RCC 7860 (cell line): ENCODE data around the gene PHF2.

Experiments
- DNase-seq: peaks from one replicate; pipeline ENCODE4 v3.0.0-alpha.2; 2015; ENCODE audit warnings: low spot score
- FAIRE-seq: peaks from 2 replicates; lab custom pipeline; 2012; peaks lifted over from hg19 to GRCh38; lab: Jason Lieb, UNC

The PHF2 gene

DNA sequence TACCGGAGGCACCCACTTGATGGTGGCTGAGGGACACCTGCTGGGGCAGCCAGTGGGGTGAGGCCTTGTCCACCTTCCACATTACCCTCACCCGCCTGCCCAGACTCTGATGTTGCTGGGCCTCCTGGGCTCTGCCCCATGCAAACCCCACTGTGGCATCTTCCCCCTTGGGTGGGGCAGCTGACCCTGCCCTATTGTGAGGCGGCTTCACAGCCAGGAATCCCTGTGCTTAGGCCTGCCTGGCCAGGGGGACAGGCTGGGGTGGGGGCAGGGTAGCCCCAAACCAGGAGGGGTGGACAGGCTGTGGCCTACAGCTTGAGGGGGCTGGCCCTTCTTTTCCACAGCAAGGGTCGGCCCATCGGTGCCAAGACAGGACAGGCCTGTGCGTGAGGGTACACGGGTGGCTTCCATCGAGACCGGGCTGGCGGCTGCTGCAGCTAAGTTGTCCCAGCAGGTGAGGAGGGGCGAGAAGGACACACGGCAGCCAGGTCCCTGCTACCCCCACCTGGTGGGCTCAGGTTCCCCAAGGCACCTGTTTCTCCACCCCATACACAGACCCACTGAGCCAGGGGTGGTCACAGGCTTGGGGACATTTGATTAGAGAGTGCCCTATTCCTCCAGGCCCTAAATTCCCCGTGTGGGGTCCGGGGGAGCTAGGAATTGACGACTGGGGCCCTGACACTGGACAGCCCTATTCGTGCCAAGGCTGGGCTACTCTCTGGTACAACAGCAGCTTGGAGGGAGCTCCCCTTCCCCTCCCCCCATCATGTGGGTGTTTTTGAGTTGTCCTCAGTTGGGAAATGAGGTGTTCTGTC lies 99.2 kb downstream of the PHF2 start:
- FAIRE-seq, result no peak
- no peak for DNase-seq

DNA sequence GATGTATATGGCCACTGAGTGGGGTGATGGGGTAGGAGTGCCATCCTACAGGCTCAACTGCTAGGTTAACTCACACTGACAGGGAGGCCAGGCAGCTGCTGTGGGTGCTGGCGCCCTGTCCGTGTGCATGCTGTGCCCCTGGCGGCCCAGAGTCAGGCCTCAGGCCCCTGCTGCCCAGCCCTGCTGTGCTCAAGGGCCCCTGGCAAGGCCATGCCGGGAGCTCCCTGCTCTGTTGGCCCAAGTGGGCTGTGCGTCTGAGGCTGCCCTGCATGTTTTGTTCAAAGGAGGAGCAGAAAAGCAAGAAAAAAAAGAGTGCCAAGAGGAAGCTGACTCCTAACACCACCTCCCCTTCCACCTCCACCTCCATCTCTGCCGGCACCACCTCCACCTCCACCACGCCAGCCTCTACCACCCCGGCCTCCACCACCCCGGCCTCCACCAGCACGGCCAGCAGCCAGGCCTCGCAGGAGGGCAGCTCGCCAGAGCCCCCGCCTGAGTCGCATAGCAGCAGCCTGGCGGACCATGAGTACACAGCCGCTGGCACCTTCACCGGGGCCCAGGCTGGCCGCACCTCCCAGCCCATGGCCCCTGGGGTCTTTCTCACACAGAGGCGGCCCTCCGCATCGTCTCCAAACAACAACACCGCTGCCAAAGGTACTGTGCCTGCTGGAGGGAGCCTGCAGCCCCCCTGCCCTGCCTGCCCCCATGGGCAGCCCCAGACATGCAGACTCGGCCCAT lies 100.1 kb downstream of the PHF2 start:
- DNase-seq (no peak), FAIRE-seq (no peak)

DNA sequence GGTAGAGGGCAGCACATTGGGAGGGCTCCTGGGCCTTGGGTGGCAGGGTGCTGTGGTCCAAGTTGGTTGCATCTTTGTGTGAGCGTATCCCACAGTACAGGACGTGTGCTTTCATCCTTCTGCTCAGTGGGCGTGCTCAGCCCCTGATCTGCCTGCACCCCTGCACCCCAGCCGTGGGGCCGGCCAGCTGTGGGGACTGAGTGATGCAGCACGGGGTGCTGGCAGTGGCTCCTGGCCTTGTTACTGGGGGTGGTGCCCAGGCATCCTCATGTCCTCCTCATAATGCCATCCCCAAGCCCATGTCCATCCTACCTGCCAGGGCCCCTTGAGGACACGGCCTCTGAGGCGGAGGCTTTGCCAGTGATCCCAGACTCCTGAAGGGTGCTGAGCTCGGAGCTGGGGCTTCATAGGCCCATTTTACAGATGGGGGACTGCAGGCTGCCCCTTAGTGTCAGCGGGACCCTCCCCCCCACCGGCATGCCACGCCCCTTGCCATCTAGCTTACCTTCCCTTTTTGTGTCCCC lies 100.7 kb downstream of the PHF2 start:
- FAIRE-seq (no peak), DNase-seq (no peak)

DNA sequence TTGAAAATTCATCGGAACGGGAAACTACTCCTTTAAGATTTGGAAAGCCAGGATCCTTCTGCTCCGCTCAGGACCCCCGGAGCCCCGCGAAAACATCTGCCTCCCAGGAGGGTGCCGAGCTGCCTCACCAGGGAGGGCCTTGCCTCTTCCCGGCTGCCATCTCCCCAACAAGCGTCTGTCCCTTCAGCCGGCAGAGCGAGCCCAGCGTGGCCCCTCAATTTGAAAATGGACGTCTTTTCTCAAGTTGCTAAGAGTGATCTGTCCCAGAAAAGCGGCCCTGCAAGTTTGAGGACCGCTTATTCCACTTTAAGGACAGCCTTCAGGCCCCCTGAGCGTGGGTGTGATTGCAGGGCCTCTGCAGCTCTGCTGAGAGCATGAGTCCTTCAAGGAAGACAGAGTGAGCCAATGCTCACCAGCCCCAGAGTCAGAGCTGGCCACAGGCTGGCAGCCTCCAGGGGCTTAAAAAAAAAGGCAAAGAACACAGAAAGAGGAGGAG lies 101.3 kb downstream of the PHF2 start:
- no peak for DNase-seq
- FAIRE-seq, result no peak

DNA sequence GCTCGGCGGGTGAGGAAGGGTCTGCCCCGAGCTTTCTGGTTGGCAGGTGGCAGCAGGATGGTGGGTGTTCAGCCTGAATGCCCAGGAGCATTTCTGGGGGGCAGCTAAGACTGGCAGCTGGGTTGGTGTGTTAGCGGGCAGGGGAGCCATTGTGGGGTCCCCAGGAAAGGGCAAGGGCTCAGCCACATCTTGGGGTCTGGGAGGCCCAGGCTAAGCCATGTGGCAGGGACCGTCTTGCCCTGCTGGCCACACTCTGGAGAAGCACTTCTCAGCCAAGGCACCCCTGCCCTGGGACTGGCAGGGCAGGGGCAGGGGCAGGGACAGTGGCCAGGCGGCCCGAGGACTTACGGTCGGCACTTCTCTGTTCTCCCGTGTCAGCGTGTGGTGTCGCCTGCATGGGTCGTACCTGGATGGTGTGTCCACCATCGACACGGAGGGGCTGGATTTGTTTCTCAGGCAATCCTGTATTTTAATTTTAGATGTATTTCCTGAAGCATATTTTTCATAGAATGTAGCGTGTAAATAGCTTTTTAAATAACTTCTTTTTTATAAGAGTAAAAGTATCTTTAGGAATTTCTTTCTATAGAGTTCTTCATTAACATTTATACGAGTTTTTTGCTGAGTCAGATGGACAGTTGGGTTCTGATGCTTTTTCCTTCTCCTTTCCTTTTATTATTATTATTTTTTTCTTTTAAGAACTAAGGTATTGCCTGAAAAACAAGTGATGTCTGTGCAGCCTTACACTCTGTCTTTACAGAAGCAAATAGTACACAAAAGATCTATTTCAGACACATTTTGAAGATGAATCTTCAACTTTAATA lies 102.0 kb downstream of the PHF2 start:
- DNase-seq, result no peak
- FAIRE-seq, result no peak

DNA sequence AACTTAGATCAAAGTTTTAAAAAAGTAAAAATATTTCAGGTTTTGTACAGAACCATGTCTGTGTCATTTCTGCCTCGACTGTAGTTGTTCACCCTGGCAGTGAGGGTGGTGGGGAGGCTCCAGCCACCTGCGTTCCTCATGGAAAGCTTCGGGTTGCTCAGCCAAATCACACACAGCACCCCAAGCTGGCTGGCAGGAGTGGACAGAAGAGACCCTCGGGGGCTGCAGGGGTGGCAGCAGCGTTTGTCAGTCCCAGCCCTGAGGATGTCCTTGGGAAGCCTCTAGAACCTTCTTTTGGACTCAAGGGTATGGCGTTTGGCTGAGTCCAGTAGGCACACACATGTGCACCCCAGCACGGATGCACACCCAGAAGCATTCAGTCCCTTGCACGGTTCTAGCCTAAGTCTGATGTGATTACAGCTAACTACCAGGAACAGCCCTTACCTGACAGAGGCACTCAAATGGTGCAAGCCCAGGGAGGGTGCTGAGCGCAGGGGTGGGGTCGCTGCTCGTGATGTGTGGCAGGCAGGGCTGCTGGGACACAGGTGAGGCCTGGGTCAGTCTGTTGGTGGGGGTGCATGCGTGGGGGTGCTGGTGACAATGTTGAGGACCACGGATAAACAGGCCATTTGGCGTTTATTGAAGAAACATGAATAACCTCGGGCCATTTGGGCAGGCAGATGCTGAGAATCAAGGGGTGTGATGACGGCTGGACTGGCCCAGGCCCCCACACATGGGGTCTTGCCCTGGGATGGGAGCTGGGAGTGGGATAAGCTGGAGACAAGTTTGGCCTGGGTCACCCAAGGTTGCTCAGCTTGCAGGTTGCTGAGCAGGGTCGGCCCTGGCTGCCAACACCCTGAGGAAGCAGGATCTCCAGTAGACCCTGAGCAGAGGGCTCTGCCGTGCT lies 103.4 kb downstream of the PHF2 start:
- DNase-seq, result no peak
- no peak for FAIRE-seq

DNA sequence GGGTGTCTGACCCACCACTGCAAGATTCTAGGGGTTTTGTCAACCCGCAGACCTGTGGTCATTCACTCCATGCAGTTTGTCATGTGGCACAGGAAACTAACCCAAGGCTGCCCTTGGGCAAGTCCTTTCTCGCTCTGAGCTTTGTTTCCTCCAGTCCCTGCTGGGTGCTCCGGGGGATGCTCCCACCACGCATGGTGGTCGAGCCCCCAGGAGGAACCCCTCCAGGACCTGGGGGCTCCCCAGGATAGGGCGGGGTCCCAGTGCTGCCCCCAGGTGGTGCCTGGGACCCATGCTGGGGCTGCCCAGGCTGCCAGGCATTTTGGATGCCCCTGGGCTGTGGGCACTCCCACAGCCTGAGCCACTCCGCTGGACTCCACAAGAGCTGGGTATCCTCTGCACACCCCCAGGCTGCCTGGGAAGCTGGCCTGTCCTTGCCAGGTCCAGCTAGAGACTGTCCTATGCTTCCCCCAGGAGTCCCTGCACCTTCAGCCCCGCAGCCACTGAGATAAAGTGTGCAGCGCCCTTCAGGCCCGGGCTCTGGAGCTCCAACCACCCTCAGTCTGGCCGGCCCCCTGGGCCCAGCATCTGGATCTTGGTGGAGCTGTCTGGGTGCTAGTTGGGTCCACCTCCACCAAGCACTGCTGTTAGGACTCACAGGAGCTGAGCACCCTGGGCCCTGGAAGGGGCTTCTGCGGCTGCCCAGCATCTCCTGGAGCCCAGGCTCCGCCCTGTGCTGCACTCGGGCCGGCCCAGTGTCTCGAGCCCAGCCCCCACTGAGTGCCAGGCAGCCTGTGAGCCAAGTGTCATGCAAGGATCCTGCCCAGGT lies 104.3 kb downstream of the PHF2 start:
- no peak for FAIRE-seq
- no peak for DNase-seq

DNA sequence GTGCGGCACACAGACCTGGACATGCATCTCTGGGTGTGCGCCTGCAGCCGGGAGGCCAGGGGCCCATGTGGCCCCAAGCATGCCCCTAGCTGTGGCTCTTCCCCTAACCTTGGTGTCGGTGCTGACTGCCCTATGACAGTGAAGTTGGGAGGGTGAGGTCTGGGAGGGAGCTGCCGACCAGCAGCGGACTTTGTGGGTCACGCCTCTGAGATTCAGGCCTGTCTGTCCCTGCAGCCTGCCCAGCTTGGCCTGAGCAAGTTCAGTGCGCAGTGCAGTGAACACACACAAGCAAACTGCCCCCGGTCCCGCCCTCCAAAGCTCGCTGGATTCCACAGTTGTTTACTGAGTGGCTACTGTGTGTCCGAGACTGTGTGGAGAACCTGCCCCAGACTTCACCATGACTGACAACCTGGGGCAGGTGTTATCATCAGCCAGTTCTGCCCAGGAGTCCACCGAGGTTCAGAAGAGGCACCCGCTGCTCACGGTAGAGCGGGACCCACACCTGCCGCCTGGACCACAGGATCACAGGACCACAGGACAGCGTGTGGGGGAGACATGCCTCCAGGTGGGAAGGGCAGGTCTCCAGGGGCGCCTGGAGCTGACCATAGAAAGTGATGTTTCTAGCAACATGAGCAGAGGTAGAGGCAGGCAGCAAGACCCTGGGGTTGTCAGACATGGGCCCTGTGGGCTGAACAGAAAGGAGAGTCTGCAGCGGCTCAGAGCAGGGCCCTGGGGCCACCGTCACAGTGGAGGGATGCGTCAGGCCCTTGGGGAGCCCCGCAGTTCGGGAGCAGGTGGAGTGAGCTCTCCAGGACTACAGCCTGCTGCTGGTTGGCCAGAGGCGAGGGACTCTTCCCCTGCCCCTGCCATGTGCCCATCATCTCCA lies 105.1 kb downstream of the PHF2 start:
- FAIRE-seq (no peak), DNase-seq (no peak)

DNA sequence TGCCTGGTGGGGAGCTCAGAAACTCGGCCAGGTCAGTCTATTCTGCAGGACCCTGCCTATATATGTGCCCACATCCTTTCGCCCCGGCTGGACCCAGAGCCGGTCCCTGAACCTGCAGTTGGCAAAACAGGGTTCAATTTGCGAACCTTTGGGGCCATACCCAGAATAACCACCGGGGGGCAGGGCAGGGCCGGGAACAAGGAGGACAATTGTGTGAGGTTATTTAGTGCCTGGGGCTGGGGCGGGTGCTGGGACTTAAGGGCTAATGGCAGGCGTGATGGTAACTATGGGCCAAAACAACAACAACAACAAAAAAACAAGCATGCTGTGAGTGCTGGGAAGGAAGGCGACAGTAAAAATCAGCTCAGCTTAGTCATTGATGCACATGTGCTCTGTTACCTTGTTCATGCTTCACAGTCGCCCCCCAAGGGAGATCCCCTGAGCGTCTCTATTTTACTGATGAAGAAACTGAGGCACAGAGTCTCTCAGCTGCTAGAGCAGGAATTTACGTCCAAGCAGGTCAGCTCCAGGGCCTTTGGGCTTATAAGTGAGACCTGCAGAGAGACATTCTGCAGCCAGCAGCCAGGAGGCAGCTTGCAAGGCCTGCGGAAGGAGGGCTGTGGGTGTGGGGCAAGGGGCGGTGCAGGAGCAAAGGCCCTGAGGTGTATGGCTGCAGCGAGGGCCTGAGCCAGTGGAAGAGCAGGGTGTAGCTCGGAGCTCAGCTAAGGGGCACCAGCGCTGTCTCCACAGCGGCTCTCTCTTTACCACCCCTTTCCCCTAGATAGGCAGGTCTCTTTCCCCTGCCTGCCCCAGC lies 106.0 kb downstream of the PHF2 start:
- DNase-seq, result no peak

DNA sequence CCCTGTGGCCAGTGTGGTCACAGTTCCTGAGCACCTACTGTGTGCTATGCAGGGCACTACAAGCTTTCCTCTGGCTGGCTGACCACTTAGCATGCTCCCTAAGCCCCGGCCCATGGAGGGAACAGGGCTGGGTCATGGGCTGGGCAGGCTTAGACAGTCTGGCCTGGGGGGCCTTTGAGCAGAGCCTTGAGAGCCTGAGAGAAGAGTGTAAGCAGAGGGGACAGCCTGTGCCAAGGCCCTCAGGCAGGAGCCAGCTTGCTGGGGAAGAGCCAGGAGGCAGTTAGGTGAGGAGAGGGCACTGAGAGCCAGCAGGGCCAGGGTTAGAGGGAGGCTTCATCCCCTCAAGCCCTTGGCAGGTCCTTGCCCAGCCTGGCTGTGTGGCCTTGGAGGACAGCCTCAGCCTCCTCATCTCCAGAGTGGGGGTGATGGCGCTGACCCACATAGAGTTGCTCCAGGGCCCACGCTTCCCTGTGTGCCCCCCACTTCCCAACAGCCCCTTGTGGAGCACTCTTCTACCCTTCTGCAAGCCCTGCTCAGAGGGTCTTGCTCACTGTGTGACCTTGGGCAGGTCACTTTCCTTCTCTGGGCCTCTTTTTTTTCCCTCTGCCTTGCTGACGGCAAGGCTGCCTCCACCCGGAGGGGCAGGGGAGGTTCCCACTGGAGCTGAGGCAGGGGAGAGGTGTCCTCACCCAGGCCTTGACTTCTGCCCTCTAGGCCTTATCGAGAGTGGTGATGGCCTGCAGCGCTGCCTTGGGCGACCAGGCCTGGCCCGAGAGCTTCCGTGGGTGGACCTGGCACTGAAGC lies 107.1 kb downstream of the PHF2 start:
- FAIRE-seq (no peak), DNase-seq (no peak)

More for the DNA sequence above, 106.0 kb downstream of the PHF2 start:
- FAIRE-seq, result no peak

DNA sequence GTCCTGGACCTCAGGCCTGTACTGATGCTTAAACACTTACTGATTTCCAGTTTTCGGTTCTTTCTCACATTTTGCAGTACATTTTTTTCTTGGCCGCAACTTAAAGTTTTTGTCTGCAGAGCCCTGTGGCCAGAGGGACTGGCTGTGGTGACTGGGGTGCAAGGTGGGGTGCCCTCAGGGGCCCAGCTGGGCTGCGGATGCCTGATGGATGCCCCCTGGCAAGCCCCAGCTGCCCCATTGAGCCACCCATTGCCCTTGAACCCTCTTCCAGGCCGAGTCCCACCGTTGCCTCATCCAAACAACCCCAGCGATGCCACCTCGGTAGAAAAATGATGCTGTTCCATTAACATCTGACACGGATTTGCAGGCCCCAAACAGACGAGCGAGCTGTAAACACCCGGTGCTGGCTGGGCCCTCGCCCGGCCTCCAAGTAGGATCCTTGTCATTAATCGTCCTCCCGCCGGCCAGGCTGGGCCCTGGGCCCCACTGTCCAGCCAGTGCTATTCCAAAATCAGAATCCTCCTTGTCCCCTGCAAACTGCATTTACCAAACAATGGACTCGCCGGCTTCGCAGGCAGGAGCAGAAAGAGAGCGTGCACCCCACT lies 107.9 kb downstream of the PHF2 start:
- FAIRE-seq (no peak), DNase-seq (no peak)

DNA sequence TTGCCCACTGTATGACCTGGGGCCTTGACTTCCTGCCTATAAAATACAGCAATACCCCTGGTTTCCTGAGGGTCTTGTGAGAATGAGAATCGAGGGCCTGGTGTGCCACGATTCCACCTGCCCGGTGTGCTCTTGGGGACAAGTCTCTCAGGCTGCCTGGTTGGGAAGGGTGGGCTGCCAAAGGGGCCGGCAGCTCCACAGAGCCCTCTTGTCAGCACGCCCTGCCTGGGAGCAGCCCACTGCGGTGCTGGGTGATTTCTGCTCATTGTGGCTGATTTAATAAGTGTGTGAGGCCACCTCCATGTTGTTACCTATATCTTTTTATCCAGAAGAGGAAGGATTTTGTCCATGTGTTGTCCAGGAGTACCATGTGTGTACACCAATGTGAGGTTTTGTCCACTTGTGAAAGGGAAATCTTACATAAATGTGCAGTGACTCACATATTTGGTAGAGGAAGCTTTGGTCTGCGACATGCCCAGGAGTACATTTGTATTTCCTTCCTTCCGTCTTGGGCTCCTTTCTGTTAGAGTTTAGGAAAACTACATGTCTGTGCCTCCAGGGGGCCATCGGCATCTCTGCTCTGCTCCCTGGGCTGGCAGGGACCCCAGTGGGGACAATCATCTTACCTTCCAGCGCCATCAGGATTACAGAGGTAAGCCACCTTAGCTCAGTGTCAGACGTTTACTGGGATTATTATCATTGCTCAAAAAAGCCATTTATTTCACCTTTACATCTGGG lies 108.6 kb downstream of the PHF2 start:
- no peak for FAIRE-seq
- no peak for DNase-seq

DNA sequence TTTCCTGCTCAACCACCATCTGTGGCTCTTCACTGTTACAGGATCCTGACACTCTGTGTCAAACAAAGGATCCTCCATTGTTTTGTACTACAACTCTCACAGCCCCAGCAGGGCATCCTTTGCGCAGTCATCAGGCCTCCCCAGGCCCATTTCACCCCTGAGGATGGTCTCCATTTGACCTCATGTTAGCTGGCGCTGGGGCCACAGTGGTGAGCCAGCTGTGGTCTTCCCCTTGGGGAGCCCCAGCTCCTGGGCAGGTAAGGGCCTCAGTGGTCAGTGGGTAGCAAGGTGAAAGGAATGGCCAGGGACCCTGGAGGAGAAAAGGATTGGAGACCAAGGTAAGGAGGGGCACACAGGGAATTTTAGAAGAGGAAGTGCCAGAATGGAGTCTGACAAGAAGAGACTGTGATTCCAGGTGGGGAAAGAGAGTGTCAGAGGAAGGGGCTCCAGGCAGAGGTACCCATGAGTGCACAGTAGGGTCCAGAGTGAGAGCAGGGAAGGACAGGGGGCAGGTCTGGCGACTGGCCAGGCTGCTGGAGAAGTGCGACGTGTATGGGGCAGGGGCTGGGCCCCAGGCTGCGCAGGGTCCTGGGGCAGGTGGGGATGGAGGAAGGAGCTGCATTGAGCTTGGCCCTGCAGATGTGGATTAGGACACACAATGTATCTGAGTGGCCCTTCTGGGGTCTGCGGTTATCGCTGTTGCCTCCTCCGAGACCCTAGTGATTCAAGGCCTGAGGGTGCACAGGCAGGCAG lies 109.9 kb downstream of the PHF2 start:
- DNase-seq (no peak), FAIRE-seq (no peak)

DNA sequence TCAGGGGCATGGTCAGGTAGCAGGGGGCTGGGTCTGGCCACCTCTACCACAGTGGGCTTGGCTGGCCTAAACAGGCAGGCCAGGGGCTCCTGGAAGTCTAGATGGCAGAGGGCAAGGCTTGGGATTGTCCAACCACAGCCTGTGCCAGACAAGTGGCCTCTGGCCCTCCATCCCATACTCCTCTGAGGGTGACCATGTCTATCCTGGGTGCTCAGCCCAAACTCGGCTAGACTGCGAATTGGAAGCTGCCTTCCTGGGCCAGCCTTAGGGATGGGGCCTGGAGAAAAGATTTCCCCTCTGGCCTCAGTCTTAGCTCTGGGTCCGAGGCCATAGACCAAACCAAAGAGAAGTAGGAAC lies 110.5 kb downstream of the PHF2 start:
- no peak for FAIRE-seq

DNA sequence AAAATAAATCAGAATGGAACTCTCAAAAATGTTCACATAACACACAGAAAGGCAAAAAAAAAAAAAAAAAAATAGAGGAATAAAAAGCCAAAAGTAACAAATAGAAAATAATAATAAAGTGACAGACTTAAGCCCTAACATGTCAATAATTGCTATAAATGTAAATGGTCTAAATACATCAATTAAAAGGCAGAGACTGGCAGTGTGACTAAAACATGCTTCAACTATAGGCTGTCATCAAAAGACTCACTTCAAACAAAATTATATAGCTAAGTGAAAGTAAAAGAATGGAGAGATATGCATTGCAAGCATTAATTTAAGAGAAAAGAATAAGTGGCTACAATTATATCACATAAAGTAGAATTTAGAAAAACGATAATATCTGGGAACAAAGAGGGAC lies 114.2 kb downstream of the PHF2 start:
- no peak for FAIRE-seq
- DNase-seq, result no peak

More for the DNA sequence above, 110.5 kb downstream of the PHF2 start:
- no peak for DNase-seq
